ENCODE results near the gene ADCY6. TPM values are rescaled to one million over a fixed set of nuclear protein-coding genes. Genes with fewer than 3 reads are reported as not detected.

The ADCY6 gene
- total and polyA plus RNA-seq, 2 donors (not counting 1 experiment from before 2014, with no cell fraction given) = 27.4 to 53.2 TPM

DNA sequence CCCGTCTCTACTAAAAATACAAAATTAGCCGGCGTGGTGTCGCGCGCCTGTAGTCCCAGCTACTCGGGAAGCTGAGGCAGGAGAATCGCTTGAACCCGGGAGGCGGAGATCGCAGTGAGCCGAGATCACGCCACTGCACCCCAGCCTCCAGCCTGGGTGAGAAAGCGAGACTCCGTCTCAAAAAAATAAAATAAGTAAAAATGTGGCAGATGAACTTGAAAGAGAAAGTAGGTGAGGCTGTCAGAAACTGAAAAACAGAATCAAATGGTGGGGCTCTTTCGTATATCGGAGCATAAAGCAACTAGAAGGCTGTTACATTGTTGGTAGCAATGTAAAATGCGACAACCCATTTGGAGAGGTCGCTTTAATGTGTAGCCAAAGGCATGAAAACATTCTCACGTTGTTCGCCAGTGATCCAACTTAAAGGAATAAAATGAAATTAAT, 71.6 kb downstream of the ADCY6 start:
- peak overlapping the region; percentile 98 for H3K27ac ChIP-seq (ENCODE audit: insufficient read depth, low read length)
- H3K4me3 ChIP-seq (replicated peaks in 1 of 4; ENCODE audit: control extremely low read depth in 1 of 4, insufficient read depth in 1 of 4, low read depth in 3 of 4, low read length in 4 of 4) = peak overlapping the region; percentile 53 to 94 (median 74)
- peak in 1 of 2 donors; percentile 23 for DNase-seq (ENCODE audit: low read depth in 2 of 2)
- peaks cover 38% of the 10 kb centered on the region for H3K79me2 ChIP-seq (ENCODE audit: control insufficient read depth, insufficient read depth, low read length)
- no peaks in the 10 kb centered on the region for H3K36me3 ChIP-seq (ENCODE audit: control insufficient read depth, insufficient read depth, low read length)
- peaks cover 3% of the 10 kb centered on the region for H3K4me1 ChIP-seq (ENCODE audit: control insufficient read depth, extremely low read depth, insufficient read depth, low read length)
- H2AFZ ChIP-seq (ENCODE audit: low read length) = peak overlapping the region; percentile 83
- H4K20me1 ChIP-seq (ENCODE audit: control insufficient read depth, extremely low read depth, insufficient read depth, low read length) = no peaks in the 10 kb centered on the region
- no peaks in the 10 kb centered on the region for H3K27me3 ChIP-seq (ENCODE audit: control insufficient read depth, insufficient read depth, low read length)
- peak overlapping the region; percentile 78 for H3K4me2 ChIP-seq (ENCODE audit: extremely low read depth, insufficient read depth, low read length)
- H3K9ac ChIP-seq (ENCODE audit: insufficient read depth, low read length) = peak overlapping the region; percentile 66
- H3K9me3 ChIP-seq (ENCODE audit: control insufficient read depth, insufficient read depth, low read depth, low read length) = no peaks in the 10 kb centered on the region
- TF ChIP-seq, protein P1, sequence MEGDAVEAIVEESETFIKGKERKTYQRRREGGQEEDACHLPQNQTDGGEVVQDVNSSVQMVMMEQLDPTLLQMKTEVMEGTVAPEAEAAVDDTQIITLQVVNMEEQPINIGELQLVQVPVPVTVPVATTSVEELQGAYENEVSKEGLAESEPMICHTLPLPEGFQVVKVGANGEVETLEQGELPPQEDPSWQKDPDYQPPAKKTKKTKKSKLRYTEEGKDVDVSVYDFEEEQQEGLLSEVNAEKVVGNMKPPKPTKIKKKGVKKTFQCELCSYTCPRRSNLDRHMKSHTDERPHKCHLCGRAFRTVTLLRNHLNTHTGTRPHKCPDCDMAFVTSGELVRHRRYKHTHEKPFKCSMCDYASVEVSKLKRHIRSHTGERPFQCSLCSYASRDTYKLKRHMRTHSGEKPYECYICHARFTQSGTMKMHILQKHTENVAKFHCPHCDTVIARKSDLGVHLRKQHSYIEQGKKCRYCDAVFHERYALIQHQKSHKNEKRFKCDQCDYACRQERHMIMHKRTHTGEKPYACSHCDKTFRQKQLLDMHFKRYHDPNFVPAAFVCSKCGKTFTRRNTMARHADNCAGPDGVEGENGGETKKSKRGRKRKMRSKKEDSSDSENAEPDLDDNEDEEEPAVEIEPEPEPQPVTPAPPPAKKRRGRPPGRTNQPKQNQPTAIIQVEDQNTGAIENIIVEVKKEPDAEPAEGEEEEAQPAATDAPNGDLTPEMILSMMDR (conservative IDR thresholded peaks at IDR 0.05 in 1 of 2, IDR thresholded peaks at IDR 0.05 in 1 of 2; ENCODE audit: low read depth in 1 of 2, low read length in 2 of 2) = no peak
- TF ChIP-seq EZH2 (IDR thresholded peaks at IDR 0.05; ENCODE audit: low read length, missing control alignments) = no peak

DNA sequence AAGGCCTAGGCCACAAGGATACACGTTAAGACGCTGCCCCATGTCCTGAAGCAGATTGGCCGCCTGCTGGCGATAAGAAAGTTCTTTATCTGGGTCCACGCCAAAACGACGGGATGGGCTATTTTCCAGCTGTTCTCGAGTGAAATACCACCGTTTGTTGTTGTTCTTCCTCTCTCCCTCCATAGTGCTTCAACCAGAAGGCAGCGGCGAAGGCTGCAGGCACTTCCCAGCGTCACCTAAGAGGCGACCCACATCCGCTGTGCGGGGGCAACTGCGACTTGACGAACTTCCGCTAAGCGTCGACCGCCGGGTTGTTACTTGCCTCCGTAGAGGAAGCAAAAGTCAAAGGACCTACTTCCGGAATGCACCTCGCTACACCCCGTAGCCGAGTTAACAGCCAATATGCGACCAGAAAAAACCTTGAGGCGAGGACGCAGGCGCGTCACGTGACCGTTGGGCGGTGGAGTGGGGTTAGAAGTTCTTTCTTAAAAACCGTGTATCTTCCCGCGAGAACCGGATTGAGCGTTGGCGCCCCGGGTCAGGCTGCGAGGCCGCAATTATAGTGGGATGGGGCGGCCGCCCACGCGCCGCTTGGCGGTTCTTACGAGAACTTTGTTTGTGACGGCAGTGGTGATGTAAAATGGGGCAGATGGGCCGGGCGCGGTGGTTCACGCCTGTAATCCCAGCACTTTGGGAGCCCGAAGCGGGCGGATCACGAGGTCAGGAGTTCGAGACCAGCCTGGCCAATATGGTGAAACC, 72.2 kb downstream of the ADCY6 start, which contains the start of gene CCNT1:
Gene CCNT1 (minus strand): TSS at position 215 of the 759 bp plus-strand sequence. CDS start 32 bp downstream, at position 183.
- H2AFZ ChIP-seq (ENCODE audit: low read length) = peak within 1 kb of the TSS; percentile 83
- H3K4me1 ChIP-seq (ENCODE audit: control insufficient read depth, extremely low read depth, insufficient read depth, low read length) = peaks cover 3% of the 10 kb centered on the region
- peak; percentile 100 for DNase-seq (ENCODE audit: low read depth in 2 of 2)
- H3K27ac ChIP-seq (ENCODE audit: insufficient read depth, low read length) = peak within 1 kb of the TSS; percentile 98
- TF ChIP-seq, protein P1 (conservative IDR thresholded peaks at IDR 0.05 in 1 of 2, IDR thresholded peaks at IDR 0.05 in 1 of 2; ENCODE audit: low read depth in 1 of 2, low read length in 2 of 2) = peak; percentile 40 to 42
- no peak for TF ChIP-seq EZH2 (IDR thresholded peaks at IDR 0.05; ENCODE audit: low read length, missing control alignments)
- H4K20me1 ChIP-seq (ENCODE audit: control insufficient read depth, extremely low read depth, insufficient read depth, low read length) = no peaks in the 10 kb centered on the region
- peak within 1 kb of the TSS; percentile 78 for H3K4me2 ChIP-seq (ENCODE audit: extremely low read depth, insufficient read depth, low read length)
- H3K4me3 ChIP-seq (replicated peaks in 1 of 4; ENCODE audit: control extremely low read depth in 1 of 4, insufficient read depth in 1 of 4, low read depth in 3 of 4, low read length in 4 of 4) = peak within 1 kb of the TSS; percentile 64 to 94 (median 81)
- peaks cover 42% of the 10 kb centered on the region for H3K79me2 ChIP-seq (ENCODE audit: control insufficient read depth, insufficient read depth, low read length)
- H3K9ac ChIP-seq (ENCODE audit: insufficient read depth, low read length) = peak within 1 kb of the TSS; percentile 90
- H3K36me3 ChIP-seq (ENCODE audit: control insufficient read depth, insufficient read depth, low read length) = no peaks in the 10 kb centered on the region
- H3K27me3 ChIP-seq (ENCODE audit: control insufficient read depth, insufficient read depth, low read length) = no peaks in the 10 kb centered on the region
- H3K9me3 ChIP-seq (ENCODE audit: control insufficient read depth, insufficient read depth, low read depth, low read length) = no peaks in the 10 kb centered on the region

Other genes starting within 250 kb of the ADCY6 start
- gene LALBA, start 219.0 kb downstream of the ADCY6 start, total RNA-seq = not detected in 2 replicates
- gene LALBA, start 219.0 kb downstream of the ADCY6 start, polyA plus RNA-seq = not detected in 2 replicates
- gene KANSL2, start 106.9 kb downstream of the ADCY6 start, total RNA-seq = 51.2 and 60.4 TPM in 2 replicates
- gene KANSL2, start 106.9 kb downstream of the ADCY6 start, polyA plus RNA-seq = 38.8 and 43.9 TPM in 2 replicates
- gene CCNT1, start 72.4 kb downstream of the ADCY6 start, total RNA-seq = 21.6 and 24.6 TPM in 2 replicates
- gene CCNT1, start 72.4 kb downstream of the ADCY6 start, polyA plus RNA-seq = 15.5 and 20.4 TPM in 2 replicates
- 18.5 and 28.4 TPM in 2 replicates for gene CACNB3, start 29.4 kb upstream of the ADCY6 start, total RNA-seq
- gene CACNB3, start 29.4 kb upstream of the ADCY6 start, polyA plus RNA-seq = 40.6 and 46.2 TPM in 2 replicates
- gene DDX23, start 63.1 kb upstream of the ADCY6 start, total RNA-seq = 62.4 and 65.5 TPM in 2 replicates
- gene DDX23, start 63.1 kb upstream of the ADCY6 start, polyA plus RNA-seq = 48.6 and 65.1 TPM in 2 replicates
- under 0.01 and 0.17 TPM in 2 replicates for gene RND1, start 76.8 kb upstream of the ADCY6 start, total RNA-seq
- gene RND1, start 76.8 kb upstream of the ADCY6 start, polyA plus RNA-seq = 0.08 and 0.12 TPM in 2 replicates
- 10.0 and 12.6 TPM in 2 replicates for gene FKBP11, start 136.4 kb upstream of the ADCY6 start, total RNA-seq
- gene FKBP11, start 136.4 kb upstream of the ADCY6 start, polyA plus RNA-seq = 20.8 and 48.8 TPM in 2 replicates
- gene ARF3, start 168.4 kb upstream of the ADCY6 start, total RNA-seq = 24.7 and 28.1 TPM in 2 replicates
- gene ARF3, start 168.4 kb upstream of the ADCY6 start, polyA plus RNA-seq = 182 and 220 TPM in 2 replicates
- under 0.01 TPM in 1 of 2 replicates, not detected in the other for gene WNT10B, start 182.6 kb upstream of the ADCY6 start, total RNA-seq
- gene WNT10B, start 182.6 kb upstream of the ADCY6 start, polyA plus RNA-seq = 0.05 and 0.11 TPM in 2 replicates
- gene WNT1, start 189.2 kb upstream of the ADCY6 start, total RNA-seq = not detected in 2 replicates
- gene WNT1, start 189.2 kb upstream of the ADCY6 start, polyA plus RNA-seq = not detected in 2 replicates
- under 0.01 TPM in 2 replicates for gene DDN, start 210.3 kb upstream of the ADCY6 start, total RNA-seq
- gene DDN, start 210.3 kb upstream of the ADCY6 start, polyA plus RNA-seq = 0.05 and 0.09 TPM in 2 replicates
- gene PRKAG1, start 229.7 kb upstream of the ADCY6 start, total RNA-seq = 65.2 and 76.5 TPM in 2 replicates
- gene PRKAG1, start 229.7 kb upstream of the ADCY6 start, polyA plus RNA-seq = 107 and 110 TPM in 2 replicates